Ureter (tissue), 1 donor: ENCODE results near the gene DIPK1B. TPM values are rescaled to one million over a fixed set of nuclear protein-coding genes. Genes with fewer than 3 reads are reported as not detected.
A peak's percentile ranks its signal among the peaks of the same experiment; 100 is the strongest.

ENCODE experiments used
- DNase-seq: peaks from one replicate; pipeline ENCODE4 v3.0.0-alpha.2; 2020; ENCODE audit warnings: low spot score
- total RNA-seq: library from RNA; stranded (reverse); gene quantifications from one replicate; pipeline ENCODE4 v1.2.4, GENCODE V29; 2023
- donor health status: DM: yes; HTN: yes; CAD: no.

Gene DIPK1B
- total RNA-seq, 1 donor from 2014 or later = 6.6 TPM

- DNase-seq = no peak
Measured at GRCh38 chr9:136720251-136720897, 8.0 kb downstream of the DIPK1B start.

GRCh38 chr9:136720898-136721338, 8.5 kb downstream of the DIPK1B start:
- no peak for DNase-seq

DNA sequence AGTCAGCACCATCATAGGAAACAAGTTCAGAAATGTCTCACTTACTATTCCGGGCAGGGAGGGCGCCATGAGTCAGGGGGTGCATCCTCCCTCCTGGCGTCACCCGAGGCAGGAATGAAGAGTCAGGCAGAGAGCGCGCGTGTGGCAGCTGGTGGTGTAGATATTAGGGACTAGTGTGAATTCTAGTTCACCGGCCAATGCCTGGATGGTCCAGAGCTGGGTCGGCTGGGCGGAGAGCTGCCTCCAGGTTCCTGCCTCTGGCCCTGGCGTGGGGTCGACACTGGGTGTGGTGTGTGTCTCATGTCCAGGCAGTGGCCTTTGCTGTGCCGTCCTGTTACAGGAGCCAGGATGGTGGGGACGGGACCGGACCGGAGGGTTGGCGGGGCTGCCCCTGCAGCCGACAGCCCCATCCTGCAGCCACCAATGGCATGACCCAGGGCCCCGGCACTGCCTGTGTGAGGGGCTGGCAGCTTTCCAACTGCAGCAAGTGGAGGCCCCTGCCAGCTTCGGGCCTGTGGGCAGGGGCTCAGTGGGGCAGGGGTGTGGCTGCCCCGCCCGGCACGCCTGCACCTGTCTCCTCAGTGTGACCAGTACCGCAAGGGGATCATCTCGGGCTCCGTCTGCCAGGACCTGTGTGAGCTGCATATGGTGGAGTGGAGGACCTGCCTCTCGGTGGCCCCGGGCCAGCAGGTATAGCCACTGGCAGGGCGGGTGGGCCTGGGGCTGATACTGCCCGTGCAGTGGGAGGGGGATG, 9.1 kb downstream of the DIPK1B start:
- no peak for DNase-seq

GRCh38 chr9:136722093-136722968, 10.0 kb downstream of the DIPK1B start:
- DNase-seq = no peak

GRCh38 chr9:136722969-136723356, 10.6 kb downstream of the DIPK1B start:
- no peak for DNase-seq

- DNase-seq = no peak
Measured at GRCh38 chr9:136723362-136723976, 11.1 kb downstream of the DIPK1B start.

GRCh38 chr9:136723989-136724388, 11.6 kb downstream of the DIPK1B start:
- no peak for DNase-seq

DNA sequence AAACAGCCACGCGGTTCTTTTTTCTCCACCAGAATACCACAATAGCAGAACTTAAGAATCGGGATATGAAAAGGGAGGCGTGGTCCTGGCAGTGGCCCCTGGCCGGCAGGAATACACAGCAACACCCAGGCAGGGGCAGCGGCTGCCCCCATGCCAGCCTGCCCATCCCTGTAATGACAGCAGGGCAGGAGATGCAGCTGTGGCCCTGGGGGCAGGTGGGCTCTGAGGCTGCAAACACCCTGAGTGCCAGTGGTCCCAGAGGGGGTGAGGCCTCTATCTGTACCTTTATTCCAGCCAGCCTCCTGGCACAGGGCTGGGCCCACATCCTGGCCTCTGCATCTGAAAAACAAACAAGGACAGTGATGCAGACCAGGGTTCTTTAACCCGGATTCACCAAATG, 12.4 kb downstream of the DIPK1B start:
- no peak for DNase-seq

- no peak for DNase-seq
Measured at GRCh38 chr9:136725612-136726011, 13.2 kb downstream of the DIPK1B start.

GRCh38 chr9:136726118-136726517, 13.7 kb downstream of the DIPK1B start:
- DNase-seq = no peak

DNA sequence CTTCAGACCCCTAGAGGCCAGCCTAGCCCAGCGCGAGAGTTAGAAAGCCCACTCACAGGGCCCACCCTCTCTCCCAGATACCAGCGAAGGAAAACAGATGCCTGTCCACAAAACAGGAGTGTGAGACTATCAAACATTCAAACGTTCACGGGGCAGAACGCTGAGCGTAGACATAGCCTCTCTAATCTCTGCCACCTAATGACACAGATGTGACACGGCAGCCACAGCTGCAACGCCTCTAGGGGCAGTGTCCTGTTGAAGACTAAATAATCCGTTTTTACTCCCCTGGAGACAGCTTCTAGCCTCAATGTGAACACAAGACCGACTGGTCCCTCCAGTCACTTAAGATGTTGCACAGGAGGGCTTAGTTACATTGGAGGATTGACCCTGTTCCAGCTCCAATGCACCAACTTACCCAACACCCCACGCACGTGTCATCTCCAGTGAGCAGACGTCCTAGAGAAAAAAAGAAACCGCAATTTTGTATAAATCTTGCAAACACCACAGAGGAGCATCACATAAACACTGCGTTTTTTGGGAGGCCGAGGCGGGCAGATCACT, 14.3 kb downstream of the DIPK1B start:
- DNase-seq = no peak

- DNase-seq = peak; percentile 92
Measured at GRCh38 chr9:136728080-136728547, 15.7 kb downstream of the DIPK1B start.

DNA sequence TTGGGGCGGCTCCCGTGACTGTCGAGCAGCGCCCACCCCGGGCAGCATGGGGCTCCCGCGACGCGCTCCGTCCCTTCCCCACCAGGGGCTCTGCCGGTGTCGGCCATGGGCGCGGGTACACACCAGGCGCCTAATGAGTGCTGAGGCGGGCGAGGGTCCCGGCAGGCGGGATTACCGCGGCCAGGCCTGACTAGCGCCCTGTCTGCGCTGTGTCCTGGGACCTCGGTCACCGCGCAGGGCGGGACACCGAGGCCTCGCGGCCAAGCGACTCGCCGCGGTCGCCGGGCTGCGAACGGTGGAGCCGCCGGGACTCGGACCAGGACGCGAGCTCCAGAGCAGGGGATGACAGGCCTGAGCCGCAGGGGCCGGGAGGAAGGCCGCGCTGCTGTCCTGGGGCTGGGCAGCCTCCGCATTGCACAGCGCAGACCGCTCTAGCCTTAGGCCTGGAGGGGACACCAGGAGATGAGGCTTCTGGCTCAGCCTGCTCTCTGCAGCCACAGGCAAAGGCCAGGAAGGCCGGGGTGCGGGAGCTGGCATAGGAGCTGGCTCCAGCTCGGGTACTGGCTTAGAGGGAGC, 16.3 kb downstream of the DIPK1B start:
- DNase-seq = no peak

DNA sequence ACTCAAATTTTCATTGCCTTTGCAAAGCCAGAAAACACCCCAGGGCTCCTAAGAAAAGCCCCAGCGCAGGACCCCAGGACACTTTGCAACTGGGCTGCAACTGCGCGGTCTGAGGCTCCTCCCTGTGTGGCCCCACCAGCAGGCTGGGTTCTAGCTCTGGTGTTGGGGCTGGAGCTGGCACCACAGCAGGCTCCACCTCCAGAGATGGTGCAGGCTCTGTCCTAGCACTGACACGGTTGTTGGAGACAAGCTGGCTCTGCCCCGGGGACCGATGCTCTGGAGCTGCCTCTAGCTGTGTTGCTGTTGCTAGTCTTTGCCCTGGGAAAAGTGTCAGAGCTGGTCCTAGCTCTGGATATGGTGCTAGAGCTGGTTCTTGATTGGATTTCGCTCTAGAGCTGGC, 16.8 kb downstream of the DIPK1B start:
- no peak for DNase-seq

DNA sequence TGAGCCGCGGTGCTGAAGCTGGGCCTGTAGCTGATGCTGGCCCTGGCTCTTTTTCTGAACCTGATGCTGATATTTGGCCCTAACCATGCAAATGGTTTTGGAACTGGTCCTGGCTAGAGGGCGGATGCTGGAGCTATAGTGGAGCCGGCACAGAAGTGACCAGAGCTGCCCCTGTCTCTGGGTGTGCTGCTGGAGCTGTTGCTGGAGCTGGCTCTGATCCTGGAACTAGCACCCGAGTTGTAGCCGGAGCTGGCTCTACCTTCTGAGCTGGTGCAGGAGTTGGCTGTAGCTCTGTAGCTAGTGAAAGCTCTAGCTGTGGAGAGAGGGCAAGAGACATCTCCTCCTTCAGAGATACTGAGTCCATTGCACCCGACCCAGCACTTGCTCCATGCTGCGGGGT, 17.6 kb downstream of the DIPK1B start:
- DNase-seq = no peak

GRCh38 chr9:136732444-136733178, 20.2 kb downstream of the DIPK1B start:
- DNase-seq = no peak

DNA sequence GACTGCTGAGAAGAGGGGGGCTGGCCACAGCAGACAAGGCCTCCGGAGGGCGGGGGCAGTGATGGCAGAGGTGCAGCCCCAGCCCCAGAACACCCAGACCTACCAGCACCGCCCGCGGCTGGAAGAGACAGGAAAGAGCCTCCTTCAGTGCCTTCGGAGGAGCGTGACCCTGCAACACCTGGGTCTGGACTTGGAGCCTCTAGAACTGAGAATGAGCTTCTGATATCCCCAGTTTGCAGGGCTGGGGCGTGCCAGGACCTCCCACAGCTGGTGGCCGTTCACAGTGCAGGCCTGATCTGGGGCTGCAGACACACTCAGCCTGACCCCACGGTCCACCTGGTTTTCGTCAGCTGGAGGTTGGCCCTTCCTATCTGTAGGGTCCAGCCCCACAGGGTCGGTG, 21.2 kb downstream of the DIPK1B start:
- no peak for DNase-seq

GRCh38 chr9:136734837-136735496, 22.6 kb downstream of the DIPK1B start:
- DNase-seq = no peak

- no peak for DNase-seq
Measured at GRCh38 chr9:136735812-136736480, 23.6 kb downstream of the DIPK1B start.
